Retina (tissue), 1 donor: ENCODE data around the gene GP9.

Experiments
- DNase-seq: peaks from one replicate; pipeline ENCODE4 v3.0.0-alpha.2; 2016

Gene GP9

GRCh38 chr3:129060276-129061022 lies at the start of gene GP9:
Gene GP9, plus strand, starts transcription at chr3:129060779. Its CDS starts 961 bp downstream, at chr3:129061740.
- no peak for DNase-seq

DNA sequence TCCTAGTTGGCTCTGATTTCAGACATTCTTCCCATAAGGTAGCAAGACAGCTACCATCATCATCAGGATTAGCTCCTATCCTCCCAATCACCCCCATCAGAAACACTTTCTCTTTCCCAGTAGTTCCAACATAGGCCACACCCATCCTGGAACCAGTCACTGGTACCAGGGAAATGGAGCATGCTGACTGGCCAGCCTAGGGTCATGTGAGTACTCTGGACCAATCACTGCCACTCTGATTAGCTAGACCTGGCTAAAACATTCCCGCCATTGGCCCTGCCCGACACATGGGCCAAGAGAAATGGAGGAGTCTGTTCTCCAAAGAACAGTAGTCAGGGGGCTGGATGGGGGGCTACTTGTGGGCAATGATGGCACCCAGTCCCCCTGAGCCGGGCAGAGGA lies 47.1 kb upstream of the GP9 start:
- DNase-seq: no peak

DNA sequence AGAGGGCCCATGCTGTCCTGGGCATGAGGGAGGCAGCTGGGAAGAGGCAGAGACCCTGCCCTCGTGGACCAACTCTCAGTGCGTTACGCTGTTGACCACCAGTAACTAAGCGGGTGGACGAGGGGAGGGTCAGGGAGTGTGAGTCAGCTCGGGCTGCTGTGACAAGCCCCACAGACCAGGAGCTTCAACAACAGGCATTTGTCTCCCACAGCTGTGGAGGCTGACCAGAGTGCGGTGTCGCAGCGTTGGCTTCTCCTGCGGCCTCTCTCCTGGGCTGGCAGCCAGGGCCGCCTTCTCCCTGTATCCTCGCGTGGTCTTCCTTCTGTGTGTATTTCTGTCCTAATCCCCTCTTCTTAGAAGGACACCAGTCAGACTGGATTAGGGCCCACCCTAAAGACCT lies 46.4 kb upstream of the GP9 start:
- no peak for DNase-seq

DNA sequence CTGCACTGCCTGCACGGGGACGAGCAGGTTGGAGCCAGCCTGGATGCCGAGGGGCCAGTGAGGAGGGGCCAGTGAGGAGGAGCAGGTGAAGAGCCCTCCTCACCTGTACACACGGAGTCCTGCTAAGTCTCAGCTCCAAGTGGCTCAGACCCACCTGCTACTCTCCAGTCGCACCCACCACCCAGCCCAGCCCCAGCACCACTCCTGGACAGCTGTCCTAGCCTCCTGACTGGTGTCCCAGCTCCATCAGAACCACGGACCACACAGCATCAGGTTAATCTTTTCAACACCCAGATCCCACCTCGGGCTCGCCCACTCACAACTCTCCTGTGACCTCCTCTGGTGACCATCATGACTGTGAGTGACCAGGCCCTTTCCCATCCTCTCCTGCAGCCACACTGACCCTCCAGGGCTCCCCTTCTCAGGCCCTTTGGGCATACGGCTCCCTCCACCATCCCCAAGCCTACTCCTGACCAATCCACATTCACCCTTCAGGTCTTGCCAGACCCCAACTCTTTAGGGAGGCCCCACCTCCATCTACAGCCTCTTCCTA lies 45.7 kb upstream of the GP9 start:
- DNase-seq: no peak

DNA sequence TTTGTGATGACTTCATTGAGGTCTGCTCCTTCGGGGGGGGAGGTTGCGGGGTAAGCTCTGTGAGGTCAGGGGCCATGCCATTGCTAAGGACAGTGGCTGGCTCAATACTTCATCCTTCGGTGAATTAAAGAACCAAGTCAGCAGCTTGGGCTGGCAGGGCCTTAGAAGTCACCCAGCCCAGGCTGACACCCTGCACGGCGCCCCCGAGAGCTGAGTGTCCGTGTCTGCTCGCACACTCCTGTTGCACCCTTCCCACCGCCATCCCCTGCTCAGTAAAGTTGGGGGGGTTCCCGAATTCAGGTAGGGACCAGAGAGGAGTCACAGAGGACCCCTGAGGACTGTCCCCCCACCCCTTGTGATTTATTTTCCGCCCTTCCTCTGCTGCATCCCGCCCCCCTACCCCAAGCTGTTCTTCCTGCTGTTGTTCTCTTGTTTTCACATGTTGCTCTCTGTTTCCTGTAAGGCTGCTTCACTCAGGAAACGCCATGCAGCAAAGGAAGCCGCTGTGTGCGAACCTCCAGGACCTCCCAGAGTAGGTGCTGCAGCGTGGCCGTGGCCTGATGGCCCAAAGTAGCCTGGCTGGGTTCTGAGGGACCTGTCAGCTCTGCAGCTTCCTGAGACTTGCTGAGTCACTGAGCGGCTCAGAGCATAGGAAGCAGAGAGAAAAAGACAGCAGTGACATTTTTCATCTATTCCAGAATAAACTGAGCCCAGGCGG lies 45.0 kb upstream of the GP9 start:
- DNase-seq: no peak

DNA sequence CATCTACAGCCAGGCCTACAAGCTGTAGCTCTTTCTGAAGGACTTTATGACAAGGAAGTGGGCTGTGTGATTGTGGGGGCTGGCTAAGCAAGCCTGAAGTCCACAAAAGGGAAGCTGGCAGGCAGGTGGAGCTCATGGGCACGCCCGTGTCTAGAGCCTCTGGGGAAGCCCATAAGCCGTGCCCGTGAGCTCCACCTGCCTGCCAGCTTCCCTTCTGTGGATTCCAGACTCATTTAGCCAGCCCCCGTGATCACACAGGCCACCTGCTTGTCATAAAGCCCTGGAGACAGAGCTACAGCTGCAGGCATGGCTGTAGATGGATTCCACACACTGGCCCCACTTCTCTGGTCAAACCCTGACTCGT lies 44.2 kb upstream of the GP9 start:
- DNase-seq: no peak

- DNase-seq: no peak
Measured at GRCh38 chr3:129016720-129017483, 43.7 kb upstream of the GP9 start.

DNA sequence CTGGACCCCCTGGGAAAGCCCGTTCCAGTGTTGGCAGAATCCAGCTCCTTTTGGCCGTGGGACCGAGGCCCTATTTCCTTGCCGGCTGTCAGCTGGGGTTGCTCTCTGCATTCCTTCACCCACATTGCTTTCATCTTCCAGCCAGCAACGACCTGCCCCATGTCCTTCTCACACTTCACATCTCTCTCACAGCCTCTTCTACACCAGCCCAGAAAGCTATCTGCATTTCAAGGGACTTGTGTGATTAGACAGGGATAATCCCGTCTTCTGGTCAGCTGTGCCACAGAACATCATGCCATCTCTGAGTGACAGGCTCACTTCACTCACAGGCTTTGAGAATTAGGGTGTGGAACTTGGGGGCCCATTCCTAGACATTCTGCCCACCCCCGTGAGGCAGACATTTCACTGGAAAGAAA lies 43.1 kb upstream of the GP9 start:
- DNase-seq: no peak

- DNase-seq: no peak
Measured at GRCh38 chr3:129018271-129018670, 42.3 kb upstream of the GP9 start.

- no peak for DNase-seq
Measured at GRCh38 chr3:129018751-129019150, 41.8 kb upstream of the GP9 start.

DNA sequence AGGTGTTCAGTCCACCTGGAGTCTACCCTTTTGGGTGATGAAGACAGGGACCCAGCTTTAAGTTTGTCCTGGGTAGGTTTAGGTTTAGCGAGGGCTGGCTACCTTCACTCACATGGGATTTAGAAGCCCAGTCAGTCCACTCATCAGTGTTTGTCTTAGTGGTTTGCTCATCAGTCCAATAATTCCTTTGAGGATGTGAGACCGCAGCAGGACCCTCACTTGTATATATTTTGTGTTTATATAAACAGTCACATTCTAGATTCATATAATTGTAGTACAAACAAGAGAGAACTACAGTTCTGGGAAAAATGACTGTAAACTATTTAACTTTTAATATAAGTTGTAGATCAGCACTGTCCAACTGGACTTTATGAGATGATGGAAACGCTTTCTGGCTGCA lies 41.3 kb upstream of the GP9 start:
- DNase-seq: no peak

DNA sequence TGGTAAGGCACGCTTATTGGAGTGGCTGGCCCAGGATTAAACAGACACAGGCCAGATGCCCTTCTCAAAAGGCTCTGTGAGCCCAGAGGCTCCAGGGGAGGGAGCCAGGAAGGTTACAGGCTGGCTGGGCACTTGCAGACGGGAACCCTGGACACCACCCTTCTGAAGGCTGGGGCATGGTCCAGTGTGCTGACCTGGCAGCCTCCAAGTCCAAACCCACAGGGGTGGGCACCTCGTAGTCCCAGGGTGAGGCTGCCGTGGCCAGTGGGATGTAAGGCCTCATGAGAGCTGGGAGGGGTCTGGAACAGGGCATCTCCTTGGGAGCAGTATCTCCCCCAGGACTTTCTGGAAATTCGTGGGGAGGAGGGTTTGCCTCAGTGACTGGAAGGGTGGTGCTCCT lies 39.9 kb upstream of the GP9 start:
- no peak for DNase-seq

DNA sequence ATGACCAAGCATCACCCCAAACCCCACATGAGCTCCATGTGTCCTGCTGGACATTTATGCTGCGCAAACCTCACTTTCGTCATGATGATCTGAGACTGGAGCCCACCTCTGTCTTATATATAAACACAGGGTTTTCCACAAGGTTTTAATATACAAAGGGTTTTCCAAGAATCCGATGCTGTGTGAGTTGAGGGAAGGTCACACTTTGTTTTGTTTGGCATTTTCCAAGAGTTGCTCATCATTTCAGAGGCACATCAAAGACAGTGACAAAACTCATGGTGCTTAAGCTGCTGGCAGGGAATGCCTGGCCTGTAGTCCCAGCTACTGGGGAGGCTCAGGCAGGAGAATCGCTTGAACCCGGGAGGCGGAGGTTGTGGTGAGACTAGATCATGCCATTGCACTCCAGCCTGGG lies 39.4 kb upstream of the GP9 start:
- DNase-seq: no peak

- DNase-seq: no peak
Measured at GRCh38 chr3:129022114-129023007, 38.2 kb upstream of the GP9 start.

DNA sequence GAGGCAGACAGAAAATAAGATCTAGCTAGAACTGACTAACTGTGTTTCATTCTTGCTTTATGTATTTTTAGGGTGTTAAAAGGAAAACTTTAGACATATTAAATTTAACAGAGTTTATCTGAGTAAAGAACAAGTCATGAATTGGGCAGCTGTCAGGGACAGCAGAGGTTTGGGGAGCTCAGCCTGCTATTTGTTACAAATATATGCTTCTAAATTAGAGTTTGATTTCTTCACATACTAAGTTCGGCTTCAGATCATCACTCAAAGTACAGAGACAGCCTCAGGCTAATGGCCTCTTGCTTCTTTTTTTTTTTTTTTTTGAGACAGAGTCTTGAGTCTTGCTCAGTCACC lies 37.6 kb upstream of the GP9 start:
- DNase-seq: no peak

GRCh38 chr3:129023909-129024308 lies 36.7 kb upstream of the GP9 start:
- DNase-seq: no peak

DNA sequence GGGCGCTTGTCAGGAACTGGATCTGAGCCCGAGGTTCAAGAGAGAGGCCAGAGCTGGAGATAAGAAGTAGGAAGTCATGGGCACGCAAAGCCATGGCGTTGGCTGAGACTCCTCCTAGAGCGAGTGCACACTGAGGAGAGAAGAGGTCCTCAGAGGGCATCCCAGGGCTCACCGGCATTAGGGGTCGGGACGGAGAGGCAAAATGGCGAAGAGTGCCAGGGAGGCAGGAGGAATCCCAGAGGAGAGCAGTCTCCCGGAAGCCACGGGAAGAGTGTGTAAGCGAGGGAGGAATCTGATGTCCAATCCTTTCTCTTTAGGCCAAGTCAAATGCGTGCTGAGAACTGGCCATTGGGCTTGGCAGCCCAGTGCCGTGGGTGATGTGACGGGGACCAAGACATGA lies 35.5 kb upstream of the GP9 start:
- no peak for DNase-seq

DNA sequence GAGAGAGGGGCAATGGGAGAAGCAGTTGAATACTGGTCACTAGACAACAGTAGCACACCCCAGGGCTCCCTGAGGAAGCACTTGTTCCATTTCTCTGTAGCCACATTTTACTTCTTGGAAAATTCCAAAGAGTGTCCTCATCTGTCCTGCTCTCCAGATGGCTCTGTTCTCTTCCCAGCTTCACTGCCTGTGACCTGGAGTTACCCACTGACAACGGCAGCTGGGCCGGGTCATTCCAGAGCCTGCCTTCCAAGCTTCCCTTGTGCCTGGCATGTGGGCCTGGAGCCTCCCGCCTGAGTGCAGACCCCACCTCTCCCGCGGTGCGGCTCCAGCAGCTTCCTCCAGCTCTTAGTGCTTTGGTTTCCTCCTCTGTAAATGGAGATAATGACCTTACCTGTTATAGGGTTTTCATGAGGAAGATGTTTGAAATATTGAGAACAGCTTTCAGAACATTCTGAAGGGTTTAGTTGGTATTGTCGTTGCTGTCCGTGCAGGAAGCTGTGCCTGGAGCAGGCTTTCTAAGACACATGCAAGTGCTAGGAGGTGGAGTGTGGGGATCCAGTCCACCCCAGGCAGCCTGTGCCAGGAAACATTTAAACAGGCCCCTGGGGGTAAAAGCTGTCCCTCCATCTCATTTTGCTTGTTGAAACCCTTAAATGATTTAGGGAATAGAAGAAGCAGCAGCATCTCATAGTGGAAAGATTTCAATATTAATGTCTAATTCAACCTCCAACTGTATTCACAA lies 34.7 kb upstream of the GP9 start:
- DNase-seq: no peak

GRCh38 chr3:129026728-129027543 lies 33.6 kb upstream of the GP9 start:
- peak; percentile 88 for DNase-seq

DNA sequence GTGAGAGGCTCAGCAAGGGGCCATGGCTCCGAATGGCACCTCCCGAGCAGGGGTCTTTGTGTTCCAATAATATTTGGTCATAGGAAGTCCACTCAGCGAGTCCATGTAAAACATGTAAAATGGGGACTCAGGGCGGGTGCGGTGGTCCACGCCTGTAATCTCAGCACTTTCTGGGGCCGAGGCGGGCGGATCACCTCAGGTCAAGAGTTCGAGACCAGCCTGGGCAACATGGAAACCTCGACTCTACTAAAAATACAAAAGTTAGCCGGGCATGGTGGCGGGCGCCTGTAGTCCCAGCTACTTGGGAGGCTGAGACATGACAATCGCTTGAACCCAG lies 33.1 kb upstream of the GP9 start:
- no peak for DNase-seq

- no peak for DNase-seq
Measured at GRCh38 chr3:129028866-129029265, 31.7 kb upstream of the GP9 start.
